HepG2 (cell line): ENCODE measurements around the gene PRDM12. TPM values are rescaled to one million over a fixed set of nuclear protein-coding genes. Genes with fewer than 3 reads are reported as not detected.

Source experiments
- AKNA ChIP-seq: sonication (generic); formaldehyde crosslinking; IDR thresholded peaks from 2 replicates; pipeline ENCODE4 v1.4.0; 2020; ENCODE audit warnings: missing genetic modification reagents, borderline replicate concordance
- ETV6 ChIP-seq: sonication (generic); formaldehyde crosslinking; conservative IDR thresholded peaks from 2 replicates; pipeline ENCODE4 v1.4.0; 2020; ENCODE audit warnings: missing genetic modification reagents
- SMARCC2 ChIP-seq: fragments of 450-650 bp; IDR thresholded peaks from 2 replicates; pipeline ENCODE4 v1.6.1; 2017; ENCODE audit warnings: antibody characterized with exemption, mild to moderate bottlenecking
- TIGD3 ChIP-seq: sonication (generic); formaldehyde crosslinking; IDR thresholded peaks from 2 replicates; pipeline ENCODE4 v1.5.1; 2020; ENCODE audit warnings: mild to moderate bottlenecking, missing genetic modification reagents, borderline replicate concordance
- ZBTB25 ChIP-seq: IDR thresholded peaks from 2 replicates; pipeline ENCODE4 v1.6.1; 2018; ENCODE audit warnings: missing genetic modification reagents
- ZNF138 ChIP-seq: sonication (generic); formaldehyde crosslinking; IDR thresholded peaks from 2 replicates; pipeline ENCODE4 v1.5.0; 2020; ENCODE audit warnings: mild to moderate bottlenecking, low read depth, missing genetic modification reagents
- ZNF274 ChIP-seq: sonication (generic); formaldehyde crosslinking; IDR thresholded peaks from 2 replicates; pipeline ENCODE4 v1.5.1; 2020; ENCODE audit warnings: mild to moderate bottlenecking, missing genetic modification reagents
- ZNF282 ChIP-seq: fragments of 450-650 bp; IDR thresholded peaks from 2 replicates; pipeline ENCODE4 v1.6.1; 2018; ENCODE audit not compliant: partially characterized antibody
- polyA plus RNA-seq, 8 experiments: library from polyadenylated mRNA; depleted of rRNA in 3 of 8; stranded (reverse) in 7 of 8; unstranded in 1 of 8; fragments of >200 nt; fragmentation: Illumina TruSeq in 4 of 8; extraction: Trizol in 4 of 8; gene quantifications; 2 replicates each; pipeline versions ENCODE4 v1.2.1 to v1.2.3, GENCODE V29; 2011 to 2016; ENCODE audit warnings: low read depth in 4 of 8, missing spikeins in 1 of 8, mixed read lengths in 1 of 8; ENCODE audit not compliant: insufficient read depth in 1 of 8
- total RNA-seq, 5 experiments: library from RNA; depleted of rRNA; stranded (reverse); fragments of >200 nt; fragmentation: Illumina TruSeq; extraction: Trizol; gene quantifications; 2 replicates each; pipeline ENCODE4 v1.2.3, GENCODE V29; 2016; ENCODE audit warnings: low read depth in 1 of 5
- TF ChIP-seq, protein P1 (sequence below): sonication (generic); formaldehyde crosslinking; IDR thresholded peaks from 2 replicates; pipeline ENCODE4 v1.4.0; 2020; ENCODE audit warnings: missing genetic modification reagents, mild to moderate bottlenecking, borderline replicate concordance
- TF ChIP-seq, protein P2 (sequence below), 2 experiments: sonication (generic) in 1 of 2; formaldehyde crosslinking in 1 of 2; IDR thresholded peaks; 2 replicates each; pipeline versions ENCODE4 v1.6.1 to v1.9.0; 2014 to 2022; ENCODE audit warnings: antibody characterized with exemption in 1 of 2, borderline replicate concordance in 1 of 2, inconsistent platforms in 1 of 2, low read depth in 1 of 2, missing genetic modification reagents in 1 of 2

Gene PRDM12
- total and polyA plus RNA-seq, 2 of the 13 experiments (the other 11 are each of a cell fraction or from before 2014, with no cell fraction given), result 0.04 to 0.07 TPM

GRCh38 chr9:130693426-130694191 lies 29.2 kb downstream of the PRDM12 start, which contains the start of gene EXOSC2 (continued):
- TF ChIP-seq, protein P1, sequence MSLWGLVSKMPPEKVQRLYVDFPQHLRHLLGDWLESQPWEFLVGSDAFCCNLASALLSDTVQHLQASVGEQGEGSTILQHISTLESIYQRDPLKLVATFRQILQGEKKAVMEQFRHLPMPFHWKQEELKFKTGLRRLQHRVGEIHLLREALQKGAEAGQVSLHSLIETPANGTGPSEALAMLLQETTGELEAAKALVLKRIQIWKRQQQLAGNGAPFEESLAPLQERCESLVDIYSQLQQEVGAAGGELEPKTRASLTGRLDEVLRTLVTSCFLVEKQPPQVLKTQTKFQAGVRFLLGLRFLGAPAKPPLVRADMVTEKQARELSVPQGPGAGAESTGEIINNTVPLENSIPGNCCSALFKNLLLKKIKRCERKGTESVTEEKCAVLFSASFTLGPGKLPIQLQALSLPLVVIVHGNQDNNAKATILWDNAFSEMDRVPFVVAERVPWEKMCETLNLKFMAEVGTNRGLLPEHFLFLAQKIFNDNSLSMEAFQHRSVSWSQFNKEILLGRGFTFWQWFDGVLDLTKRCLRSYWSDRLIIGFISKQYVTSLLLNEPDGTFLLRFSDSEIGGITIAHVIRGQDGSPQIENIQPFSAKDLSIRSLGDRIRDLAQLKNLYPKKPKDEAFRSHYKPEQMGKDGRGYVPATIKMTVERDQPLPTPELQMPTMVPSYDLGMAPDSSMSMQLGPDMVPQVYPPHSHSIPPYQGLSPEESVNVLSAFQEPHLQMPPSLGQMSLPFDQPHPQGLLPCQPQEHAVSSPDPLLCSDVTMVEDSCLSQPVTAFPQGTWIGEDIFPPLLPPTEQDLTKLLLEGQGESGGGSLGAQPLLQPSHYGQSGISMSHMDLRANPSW (CRISPR knock-in tag), result no peak; the same call in 1 of the 2 replicates
- TF ChIP-seq ZBTB25 (CRISPR knock-in tag) (no peak; the same call in 1 of the 2 replicates), ZNF282 (no peak), ETV6 (CRISPR knock-in tag) (no peak), TIGD3 (CRISPR knock-in tag) (no peak), AKNA (no peak), SMARCC2 (no peak), ZNF138 (CRISPR knock-in tag) (no peak), ZNF274 (CRISPR knock-in tag) (no peak; the same call in 1 of the 2 replicates)
- TF ChIP-seq, protein P2, sequence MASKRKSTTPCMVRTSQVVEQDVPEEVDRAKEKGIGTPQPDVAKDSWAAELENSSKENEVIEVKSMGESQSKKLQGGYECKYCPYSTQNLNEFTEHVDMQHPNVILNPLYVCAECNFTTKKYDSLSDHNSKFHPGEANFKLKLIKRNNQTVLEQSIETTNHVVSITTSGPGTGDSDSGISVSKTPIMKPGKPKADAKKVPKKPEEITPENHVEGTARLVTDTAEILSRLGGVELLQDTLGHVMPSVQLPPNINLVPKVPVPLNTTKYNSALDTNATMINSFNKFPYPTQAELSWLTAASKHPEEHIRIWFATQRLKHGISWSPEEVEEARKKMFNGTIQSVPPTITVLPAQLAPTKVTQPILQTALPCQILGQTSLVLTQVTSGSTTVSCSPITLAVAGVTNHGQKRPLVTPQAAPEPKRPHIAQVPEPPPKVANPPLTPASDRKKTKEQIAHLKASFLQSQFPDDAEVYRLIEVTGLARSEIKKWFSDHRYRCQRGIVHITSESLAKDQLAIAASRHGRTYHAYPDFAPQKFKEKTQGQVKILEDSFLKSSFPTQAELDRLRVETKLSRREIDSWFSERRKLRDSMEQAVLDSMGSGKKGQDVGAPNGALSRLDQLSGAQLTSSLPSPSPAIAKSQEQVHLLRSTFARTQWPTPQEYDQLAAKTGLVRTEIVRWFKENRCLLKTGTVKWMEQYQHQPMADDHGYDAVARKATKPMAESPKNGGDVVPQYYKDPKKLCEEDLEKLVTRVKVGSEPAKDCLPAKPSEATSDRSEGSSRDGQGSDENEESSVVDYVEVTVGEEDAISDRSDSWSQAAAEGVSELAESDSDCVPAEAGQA (IDR thresholded peaks at IDR 0.05; ENCODE audit: low read depth), result peak; percentile 93
- TF ChIP-seq, protein P2 (CRISPR knock-in tag; IDR thresholded peaks at IDR 0.05; ENCODE audit: borderline replicate concordance), result no peak
